KMS-11 (cell line): ENCODE results near the gene NT5C1A.

Experiments
- H2AFZ ChIP-seq: fragments of 200-600 bp; sonication (generic); 2 replicates; pipeline ENCODE4 v1.6.1; 2016; ENCODE audit warnings: antibody characterized with exemption, mixed run types, low read depth
- H3K27ac ChIP-seq: fragments of 200-600 bp; sonication (generic); 2 replicates; pipeline ENCODE4 v1.6.1; 2016; ENCODE audit warnings: mild to moderate bottlenecking, mixed run types
- H3K27me3 ChIP-seq: fragments of 200-600 bp; sonication (generic); 2 replicates; pipeline ENCODE4 v1.6.1; 2017; ENCODE audit warnings: mild to moderate bottlenecking, low read depth, mixed run types, moderate library complexity; ENCODE audit not compliant: insufficient read depth
- H3K36me3 ChIP-seq: fragments of 200-600 bp; sonication (generic); 2 replicates; pipeline ENCODE4 v1.6.1; 2017; ENCODE audit warnings: mild to moderate bottlenecking, mixed run types; ENCODE audit not compliant: insufficient read depth
- H3K4me1 ChIP-seq: fragments of 200-600 bp; sonication (generic); 2 replicates; pipeline ENCODE4 v1.6.1; 2016; ENCODE audit warnings: mild to moderate bottlenecking, low read depth, mixed run types; ENCODE audit not compliant: poor library complexity, severe bottlenecking
- H3K4me2 ChIP-seq: fragments of 200-600 bp; sonication (generic); 2 replicates; pipeline ENCODE4 v1.7.0; 2016; ENCODE audit warnings: mild to moderate bottlenecking, mixed run types
- H3K4me3 ChIP-seq: fragments of 200-600 bp; sonication (generic); IDR thresholded peaks from 2 replicates; pipeline ENCODE4 v1.6.1; 2017; ENCODE audit warnings: low read depth, low read length, mixed read lengths; ENCODE audit not compliant: insufficient read depth
- H3K79me2 ChIP-seq: fragments of 200-600 bp; sonication (generic); 2 replicates; pipeline ENCODE4 v1.6.1; 2016; ENCODE audit warnings: low read depth, mixed run types; ENCODE audit not compliant: insufficient read depth
- H3K9ac ChIP-seq: fragments of 200-600 bp; sonication (generic); 2 replicates; pipeline ENCODE4 v1.6.1; 2016; ENCODE audit warnings: mild to moderate bottlenecking, mixed run types
- H4K20me1 ChIP-seq: fragments of 200-600 bp; sonication (generic); 2 replicates; pipeline ENCODE4 v1.6.1; 2016; ENCODE audit warnings: mild to moderate bottlenecking, mixed run types; ENCODE audit not compliant: insufficient read depth
- CTCF ChIP-seq: fragments of 200-600 bp; sonication (generic); conservative IDR thresholded peaks from 2 replicates; pipeline ENCODE4 v1.6.1; 2017; ENCODE audit warnings: low read depth, mild to moderate bottlenecking, antibody characterized with exemption, low read length, moderate library complexity, mixed read lengths

Gene NT5C1A

GRCh38 chr1:39652105-39652504, 19.8 kb downstream of the NT5C1A start:
- H3K27me3 ChIP-seq: no peaks in the 10 kb centered on the region
- H3K36me3 ChIP-seq: no peaks in the 10 kb centered on the region
- no peak overlapping the region for H3K4me3 ChIP-seq
- no peak overlapping the region for H2AFZ ChIP-seq
- H3K79me2 ChIP-seq: no peaks in the 10 kb centered on the region
- H3K4me2 ChIP-seq: no peak overlapping the region
- no peak for TF ChIP-seq CTCF
- no peaks in the 10 kb centered on the region for H4K20me1 ChIP-seq
- no peak overlapping the region for H3K27ac ChIP-seq
- peaks cover 9% of the 10 kb centered on the region for H3K4me1 ChIP-seq
- H3K9ac ChIP-seq: no peak overlapping the region

GRCh38 chr1:39650431-39650830, 21.5 kb downstream of the NT5C1A start:
- no peak for TF ChIP-seq CTCF
- Histone ChIP-seq H3K4me2 (no peak overlapping the region), H3K4me1 (peaks cover 9% of the 10 kb centered on the region), H3K79me2 (no peaks in the 10 kb centered on the region), H2AFZ (no peak overlapping the region), H3K27me3 (no peaks in the 10 kb centered on the region), H3K9ac (no peak overlapping the region), H4K20me1 (no peaks in the 10 kb centered on the region), H3K4me3 (no peak overlapping the region), H3K36me3 (no peaks in the 10 kb centered on the region), H3K27ac (no peak overlapping the region)

- Histone ChIP-seq H2AFZ (no peak overlapping the region), H3K79me2 (no peaks in the 10 kb centered on the region), H4K20me1 (no peaks in the 10 kb centered on the region), H3K4me3 (no peak overlapping the region), H3K4me1 (peaks cover 9% of the 10 kb centered on the region), H3K27ac (no peak overlapping the region), H3K27me3 (no peaks in the 10 kb centered on the region), H3K36me3 (no peaks in the 10 kb centered on the region), H3K4me2 (no peak overlapping the region), H3K9ac (no peak overlapping the region)
- TF ChIP-seq CTCF: no peak
Measured at GRCh38 chr1:39649636-39650185, 22.2 kb downstream of the NT5C1A start.

- no peaks in the 10 kb centered on the region for H4K20me1 ChIP-seq
- H3K27me3 ChIP-seq: no peaks in the 10 kb centered on the region
- no peak overlapping the region for H2AFZ ChIP-seq
- no peak for TF ChIP-seq CTCF
- H3K4me1 ChIP-seq: peaks cover 4% of the 10 kb centered on the region
- H3K27ac ChIP-seq: no peak overlapping the region
- H3K79me2 ChIP-seq: no peaks in the 10 kb centered on the region
- no peaks in the 10 kb centered on the region for H3K36me3 ChIP-seq
- H3K9ac ChIP-seq: no peak overlapping the region
- H3K4me3 ChIP-seq: no peak overlapping the region
- no peak overlapping the region for H3K4me2 ChIP-seq
Measured at GRCh38 chr1:39648496-39648895, 23.4 kb downstream of the NT5C1A start.
